Left lobe of liver (tissue), 2 donors: ENCODE data around the gene DHH. TPM values are rescaled to one million over a fixed set of nuclear protein-coding genes. Genes with fewer than 3 reads are reported as not detected.
"Not testable (repeated sequence)": the region's sequence is repeated elsewhere in the genome, so short reads cannot be mapped to it uniquely, and the experiment has no call there.

Source experiments
- ATAC-seq: fragments of 200-7000 bp; cut with Tn5 transposase; one replicate; pipeline ENCODE4 v1.9.1; 2020; ENCODE audit warnings: mild to moderate bottlenecking, moderate library complexity
- DNase-seq: peaks from one replicate; pipeline ENCODE4 v3.0.0-alpha.2; 2020; ENCODE audit warnings: low spot score
- total RNA-seq: library from RNA; stranded (reverse); gene quantifications from one replicate; pipeline ENCODE4 v1.2.1, GENCODE V29; 2021
- donor health status: DM: no; HTN: no; CAD: no; lungs with moderate emphysema.
- donor health status: DM: no; HTN: yes; CAD: no.

Gene DHH
- total RNA-seq, 1 donor from 2014 or later = not detected

- ATAC-seq (no peak), DNase-seq (no peak)
Measured at GRCh38 chr12:49079793-49080192, 14.8 kb downstream of the DHH start.

- no peak for ATAC-seq
- DNase-seq = no peak
Measured at GRCh38 chr12:49070971-49071370, 23.6 kb downstream of the DHH start.

GRCh38 chr12:49069507-49070346, 24.9 kb downstream of the DHH start, which contains the start of gene RHEBL1:
RHEBL1 (minus strand) TSS chr12:49069979; CDS start chr12:49069785, 194 bp downstream.
- DNase-seq = peak; percentile 99
- ATAC-seq = peak; percentile 99

GRCh38 chr12:49068879-49069506, 25.6 kb downstream of the DHH start:
- ATAC-seq = no peak
- DNase-seq = no peak

GRCh38 chr12:49066120-49066519, 28.5 kb downstream of the DHH start:
- DNase-seq = no peak
- ATAC-seq = no peak

GRCh38 chr12:49064767-49065152, 29.8 kb downstream of the DHH start:
- ATAC-seq = peak; percentile 10
- DNase-seq = no peak

- not testable (repeated sequence) for DNase-seq, ATAC-seq
Measured at GRCh38 chr12:49061916-49062315, 32.7 kb downstream of the DHH start.

- ATAC-seq = no peak
- DNase-seq = no peak
Measured at GRCh38 chr12:49061157-49061650, 33.4 kb downstream of the DHH start.

GRCh38 chr12:49060237-49061156, 34.1 kb downstream of the DHH start, which contains the start of gene KMT2D:
KMT2D (minus strand) TSS chr12:49060794; CDS start chr12:49055324, 5,470 bp downstream.
- peak; percentile 93 for DNase-seq

GRCh38 chr12:49059299-49060171, 35.1 kb downstream of the DHH start:
- DNase-seq (peak; percentile 75), ATAC-seq (peak; percentile 42)

More at GRCh38 chr12:49060237-49061156, 34.1 kb downstream of the DHH start, which contains the start of gene KMT2D:
- ATAC-seq = peak; percentile 81

GRCh38 chr12:49059045-49059298, 35.6 kb downstream of the DHH start:
- ATAC-seq (peak; percentile 0), DNase-seq (peak; percentile 47)

- DNase-seq (no peak), ATAC-seq (peak; percentile 2)
Measured at GRCh38 chr12:49058366-49059044, 36.1 kb downstream of the DHH start.

- DNase-seq (no peak), ATAC-seq (no peak)
Measured at GRCh38 chr12:49057888-49058287, 36.7 kb downstream of the DHH start.

GRCh38 chr12:49055978-49056754, 38.4 kb downstream of the DHH start:
- DNase-seq = peak; percentile 62
- ATAC-seq = peak; percentile 47

GRCh38 chr12:49055092-49055491, 39.5 kb downstream of the DHH start:
- DNase-seq (no peak), ATAC-seq (peak; percentile 4)

GRCh38 chr12:49054524-49054923, 40.1 kb downstream of the DHH start:
- DNase-seq (no peak), ATAC-seq (no peak)

- DNase-seq (no peak), ATAC-seq (no peak)
Measured at GRCh38 chr12:49054096-49054495, 40.5 kb downstream of the DHH start.

- no peak for ATAC-seq
Measured at GRCh38 chr12:49052451-49053208, 42.0 kb downstream of the DHH start.

More at GRCh38 chr12:49052451-49053208, 42.0 kb downstream of the DHH start:
- no peak for DNase-seq
